Fibroblast of gingiva (primary cell): Measurements from ENCODE around the gene SYNJ2.
A peak's percentile ranks its signal among the peaks of the same experiment; 100 is the strongest.

Experiments
- DNase-seq: peaks from one replicate; pipeline ENCODE4 v3.0.0-alpha.2; 2011; ENCODE audit warnings: low read depth

SYNJ2 gene

GRCh38 chr6:157996918-157997702 lies 15.4 kb downstream of the SYNJ2 start:
- no peak for DNase-seq

DNA sequence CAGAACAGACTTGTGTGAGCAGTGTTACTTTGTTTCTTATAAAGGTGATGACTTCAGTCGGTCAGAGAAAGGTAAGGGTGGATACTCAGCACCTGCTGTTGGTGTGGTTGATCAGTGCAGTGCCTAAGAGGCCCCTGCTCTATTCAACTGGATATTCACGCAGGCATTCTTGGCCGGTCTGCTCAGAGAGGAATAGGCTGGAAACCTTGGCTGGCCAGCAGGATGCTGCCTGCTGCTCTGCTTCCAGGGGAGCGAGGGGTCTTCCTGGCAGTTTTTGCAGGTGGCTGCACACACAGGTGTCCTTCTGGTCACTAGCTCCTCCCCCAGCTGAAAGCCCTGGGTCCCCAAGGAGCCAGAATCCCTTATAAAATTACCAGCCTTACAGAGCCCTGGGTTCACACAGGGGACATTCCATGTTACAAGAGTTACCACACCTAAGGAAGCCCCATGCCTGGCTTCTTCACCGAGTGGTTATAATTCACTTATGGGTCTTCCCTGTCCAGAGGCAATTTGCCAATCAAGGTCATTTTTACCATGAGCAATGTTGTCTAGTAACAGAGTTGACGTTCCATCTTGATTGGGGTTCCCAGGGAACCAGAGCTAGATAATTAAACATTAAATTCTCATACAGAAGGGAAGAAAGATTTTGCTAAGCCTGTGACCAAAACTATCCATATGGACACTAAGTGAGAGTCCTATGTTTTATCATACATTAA lies 16.4 kb downstream of the SYNJ2 start:
- DNase-seq: no peak

GRCh38 chr6:157998707-157999167 lies 17.1 kb downstream of the SYNJ2 start:
- DNase-seq: no peak

DNA sequence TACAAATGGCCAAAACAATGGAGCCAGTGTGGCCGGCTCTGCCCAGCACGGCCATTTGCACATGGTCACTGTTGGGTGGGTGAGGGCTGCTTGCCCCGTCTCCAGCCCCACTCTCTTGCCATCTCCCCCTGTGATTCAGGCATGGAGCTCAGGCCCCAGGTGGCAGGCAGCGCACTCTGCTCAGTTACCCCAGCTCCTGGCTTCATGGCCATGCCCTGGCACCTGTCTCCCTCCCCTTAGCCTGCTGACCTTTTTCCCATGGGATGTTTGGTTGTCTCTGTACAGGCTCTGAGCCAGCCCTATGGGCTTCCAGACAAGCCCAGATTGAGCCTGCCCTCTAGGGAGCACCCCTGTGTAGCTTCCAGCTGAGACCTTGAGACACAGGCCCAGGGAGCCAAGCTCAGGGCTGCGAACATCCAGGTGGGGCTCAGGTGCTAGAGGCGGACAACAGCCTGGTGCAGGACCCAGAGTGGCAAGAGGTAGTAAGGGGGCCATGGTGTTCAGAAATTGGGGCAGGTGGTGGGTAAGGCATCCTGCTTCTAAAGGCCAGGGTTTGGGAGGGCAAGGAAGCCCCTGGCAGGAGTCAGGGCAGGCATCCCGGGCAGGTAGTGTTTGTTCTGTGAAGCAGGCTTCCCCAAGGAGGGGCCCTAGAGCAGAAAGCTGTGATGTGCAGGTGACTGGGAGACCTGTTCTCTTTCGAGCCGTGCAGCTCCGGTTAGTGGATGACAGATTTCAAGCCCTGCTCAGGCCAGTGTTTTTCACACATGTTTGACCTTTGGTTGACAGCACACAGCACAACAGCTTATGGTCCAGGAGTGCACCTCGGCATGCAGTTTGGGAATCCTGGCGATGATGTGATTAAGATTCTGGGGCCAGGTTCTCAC lies 17.7 kb downstream of the SYNJ2 start:
- no peak for DNase-seq

GRCh38 chr6:158000530-158001307 lies 19.1 kb downstream of the SYNJ2 start:
- no peak for DNase-seq

DNA sequence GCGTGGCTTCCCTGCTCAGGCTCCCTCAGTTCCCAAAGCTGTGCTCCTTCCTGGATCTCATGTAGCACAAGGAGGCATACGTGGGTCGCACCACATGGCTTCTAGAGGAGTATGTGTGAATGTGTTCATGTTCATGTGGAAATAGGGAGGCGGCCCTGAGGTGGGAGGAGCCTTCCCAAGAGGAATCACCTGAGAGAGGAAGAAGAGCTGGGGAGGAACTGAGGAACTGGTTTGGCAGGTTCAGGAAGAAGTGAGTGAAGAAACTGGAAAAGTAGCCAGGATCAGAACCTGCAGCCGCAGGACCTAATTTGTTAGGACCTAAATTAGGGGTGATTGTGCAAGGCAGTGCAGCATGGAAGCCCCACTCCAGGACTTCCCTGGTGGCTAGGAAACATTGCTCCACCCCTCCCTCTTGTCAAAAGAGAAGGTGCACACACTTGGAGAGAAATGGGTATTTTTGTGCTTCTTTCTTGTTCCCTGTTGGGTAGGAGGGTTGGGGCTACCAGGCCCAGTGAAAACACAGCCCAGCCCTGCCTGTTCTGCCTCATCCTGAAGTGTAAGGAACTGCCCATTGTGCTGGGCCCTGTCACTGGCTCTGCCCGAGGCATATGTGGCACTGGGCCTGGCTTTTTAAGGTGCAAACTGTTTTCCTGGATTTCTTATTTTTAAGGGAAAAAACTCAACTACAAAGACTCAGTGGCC lies 20.7 kb downstream of the SYNJ2 start:
- DNase-seq: no peak

- DNase-seq: peak; percentile 93
Measured at GRCh38 chr6:158002951-158003853, 21.5 kb downstream of the SYNJ2 start.

- DNase-seq: peak; percentile 37
Measured at GRCh38 chr6:158003910-158004700, 22.4 kb downstream of the SYNJ2 start.

- DNase-seq: no peak
Measured at GRCh38 chr6:158004701-158005095, 23.0 kb downstream of the SYNJ2 start.

- no peak for DNase-seq
Measured at GRCh38 chr6:158005626-158006180, 24.0 kb downstream of the SYNJ2 start.

DNA sequence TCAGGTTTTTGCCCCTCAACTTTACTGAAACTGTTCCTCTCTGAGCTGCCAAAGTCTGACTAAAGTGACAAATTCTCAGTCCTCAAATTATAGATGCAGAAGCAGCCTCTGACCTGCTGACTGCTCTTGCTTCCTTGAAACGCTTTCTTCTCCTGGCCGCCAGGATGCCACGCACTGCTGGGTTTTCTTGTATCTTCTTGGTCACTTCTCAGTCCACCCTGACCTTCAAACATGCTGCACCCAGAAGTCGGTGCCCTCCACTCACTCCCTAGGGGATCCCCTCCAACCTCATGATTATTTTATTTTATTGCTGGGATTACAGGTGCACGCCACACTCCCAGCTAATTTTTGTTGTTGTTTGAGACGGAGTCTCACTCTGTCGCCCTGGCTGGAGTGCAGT lies 24.7 kb downstream of the SYNJ2 start:
- DNase-seq: no peak

- no peak for DNase-seq
Measured at GRCh38 chr6:158006821-158007570, 25.3 kb downstream of the SYNJ2 start.

DNA sequence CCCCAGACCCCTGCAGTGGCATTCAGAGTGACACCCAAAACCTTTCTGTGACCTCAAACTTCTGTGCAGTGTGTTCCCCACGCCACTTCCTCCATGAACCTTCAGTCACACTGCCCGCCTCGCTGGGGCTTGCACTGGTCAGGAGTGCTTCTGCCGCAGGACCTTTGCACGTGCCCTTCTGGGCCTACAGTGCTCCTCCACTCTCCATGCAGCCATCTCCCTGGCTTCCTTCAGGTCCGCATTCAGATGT lies 27.1 kb downstream of the SYNJ2 start:
- no peak for DNase-seq

- peak; percentile 85 for DNase-seq
Measured at GRCh38 chr6:158009114-158009891, 27.6 kb downstream of the SYNJ2 start.

DNA sequence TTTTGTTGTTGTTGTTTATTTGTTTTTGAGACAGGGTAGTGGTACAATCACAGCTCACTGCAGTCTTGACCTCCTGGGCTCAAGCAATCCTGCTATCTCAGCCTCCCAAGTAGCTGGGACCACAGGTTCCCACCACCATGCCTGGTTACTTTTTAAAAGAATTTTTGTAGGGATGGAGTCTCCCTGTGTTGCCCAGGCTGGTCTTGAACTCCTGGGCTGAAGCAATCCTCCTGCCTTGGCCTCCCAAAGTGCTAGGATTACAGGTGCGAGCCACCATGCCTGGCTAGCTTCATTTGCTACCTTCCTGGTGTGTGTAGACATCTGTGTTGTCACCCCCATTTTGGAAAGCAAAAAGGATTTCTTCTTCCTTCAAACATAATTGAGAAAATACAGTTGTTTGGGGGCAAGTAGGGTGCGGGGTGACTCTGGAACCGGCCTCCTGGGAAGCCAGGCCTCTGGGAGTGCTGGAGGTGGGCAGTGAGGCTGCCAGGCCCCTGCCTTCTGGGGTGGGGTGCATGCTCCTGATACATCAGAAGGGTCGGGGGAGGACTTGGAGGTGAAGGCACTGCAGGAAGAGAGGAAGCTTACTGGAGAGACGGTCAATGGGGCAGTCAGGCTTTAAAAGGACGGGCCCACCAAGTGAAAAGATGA lies 28.4 kb downstream of the SYNJ2 start:
- DNase-seq: no peak

DNA sequence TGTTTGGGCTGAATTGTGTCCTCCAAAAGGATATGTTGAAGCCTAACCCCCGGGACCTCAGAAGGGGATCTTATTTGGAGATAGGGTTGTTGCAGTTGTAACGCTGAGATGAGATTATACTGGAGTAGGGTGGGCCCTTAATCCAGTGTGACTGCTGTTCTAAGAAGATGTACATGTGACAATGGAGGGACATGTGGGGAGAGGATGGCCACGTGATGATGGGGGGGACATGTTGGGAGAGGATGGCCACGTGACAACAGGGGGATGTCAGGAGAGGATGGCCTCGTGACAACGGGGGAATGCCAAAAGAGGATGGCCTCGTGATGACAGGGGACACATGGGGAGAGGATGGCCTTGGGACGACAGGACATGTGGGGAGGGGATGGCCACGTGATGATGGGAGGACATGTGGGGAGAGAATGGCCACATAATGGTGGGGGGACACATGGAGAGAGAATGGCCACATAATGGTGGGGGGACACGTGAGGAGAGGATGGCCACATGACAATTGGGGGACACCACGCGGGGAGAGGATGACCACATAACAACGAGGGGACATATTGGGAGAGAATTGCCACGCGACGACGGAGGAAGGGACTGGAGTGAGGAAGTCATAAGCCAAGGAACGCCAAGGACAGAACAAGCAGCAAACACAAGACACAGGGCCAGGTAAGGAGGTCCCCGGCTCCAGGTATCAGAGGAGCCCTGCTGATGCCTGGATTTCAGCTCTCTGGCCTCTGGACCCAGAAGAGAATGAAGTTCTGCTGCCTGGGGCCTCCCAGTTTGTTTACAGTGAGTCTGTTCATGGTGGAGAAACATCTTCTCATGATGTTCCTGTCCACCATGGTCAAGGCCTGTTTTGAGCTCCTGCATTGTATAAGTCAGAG lies 29.2 kb downstream of the SYNJ2 start:
- DNase-seq: no peak
